ENCODE results near the gene RBM27.

RBM27 gene

DNA sequence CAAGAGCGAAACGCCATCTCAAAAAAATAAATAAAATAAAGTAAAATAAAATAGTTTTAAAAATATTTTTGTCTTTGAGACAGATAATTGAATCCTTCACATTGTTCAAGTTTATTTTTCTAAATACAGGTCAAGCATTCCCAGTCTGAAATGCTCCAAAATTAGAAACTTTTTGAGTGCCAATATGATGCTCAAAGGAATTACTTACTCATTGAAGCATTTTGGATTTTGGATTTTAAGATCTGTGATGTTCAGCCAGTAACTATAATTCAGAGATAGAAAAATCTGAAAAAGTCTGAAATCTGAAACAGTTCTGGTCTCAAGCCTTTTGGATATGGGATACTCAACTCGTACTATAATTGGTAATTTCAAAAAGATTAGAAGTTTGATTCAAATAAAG, 39.8 kb downstream of the RBM27 start:
- TF ChIP-seq, protein P1, sequence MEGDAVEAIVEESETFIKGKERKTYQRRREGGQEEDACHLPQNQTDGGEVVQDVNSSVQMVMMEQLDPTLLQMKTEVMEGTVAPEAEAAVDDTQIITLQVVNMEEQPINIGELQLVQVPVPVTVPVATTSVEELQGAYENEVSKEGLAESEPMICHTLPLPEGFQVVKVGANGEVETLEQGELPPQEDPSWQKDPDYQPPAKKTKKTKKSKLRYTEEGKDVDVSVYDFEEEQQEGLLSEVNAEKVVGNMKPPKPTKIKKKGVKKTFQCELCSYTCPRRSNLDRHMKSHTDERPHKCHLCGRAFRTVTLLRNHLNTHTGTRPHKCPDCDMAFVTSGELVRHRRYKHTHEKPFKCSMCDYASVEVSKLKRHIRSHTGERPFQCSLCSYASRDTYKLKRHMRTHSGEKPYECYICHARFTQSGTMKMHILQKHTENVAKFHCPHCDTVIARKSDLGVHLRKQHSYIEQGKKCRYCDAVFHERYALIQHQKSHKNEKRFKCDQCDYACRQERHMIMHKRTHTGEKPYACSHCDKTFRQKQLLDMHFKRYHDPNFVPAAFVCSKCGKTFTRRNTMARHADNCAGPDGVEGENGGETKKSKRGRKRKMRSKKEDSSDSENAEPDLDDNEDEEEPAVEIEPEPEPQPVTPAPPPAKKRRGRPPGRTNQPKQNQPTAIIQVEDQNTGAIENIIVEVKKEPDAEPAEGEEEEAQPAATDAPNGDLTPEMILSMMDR (IDR thresholded peaks at IDR 0.05; ENCODE audit: insufficient read depth, low read depth, low read length, missing control alignments), result no peak
- DNase-seq (ENCODE audit: low read depth), result no peak
- no peak overlapping the region for H3K4me3 ChIP-seq (ENCODE audit: low read length)

GRCh38 chr5:146248561-146248960, 45.2 kb downstream of the RBM27 start:
- no peak overlapping the region for H3K4me3 ChIP-seq (ENCODE audit: low read length)
- no peak for DNase-seq (ENCODE audit: low read depth)
- TF ChIP-seq, protein P1 (IDR thresholded peaks at IDR 0.05; ENCODE audit: insufficient read depth, low read depth, low read length, missing control alignments), result no peak

DNA sequence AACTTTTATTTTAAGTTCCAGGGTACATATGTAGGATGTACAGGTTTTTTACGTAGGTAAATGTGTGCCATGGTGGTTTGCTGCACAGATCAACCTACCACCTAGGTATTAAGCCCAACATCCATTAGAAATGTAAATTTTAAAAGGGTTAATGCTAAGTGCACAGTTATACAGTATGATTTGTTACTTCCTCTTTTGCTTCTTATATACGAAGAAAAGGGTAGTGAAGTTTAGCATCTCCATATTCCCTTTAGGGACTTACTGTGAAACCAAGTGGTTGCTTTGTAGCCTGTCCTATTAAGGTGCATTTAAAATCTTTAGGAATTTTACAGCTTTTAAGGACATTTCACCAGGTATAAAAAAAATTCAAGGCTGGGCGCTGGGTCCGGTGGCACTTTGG, 46.4 kb downstream of the RBM27 start:
- DNase-seq (ENCODE audit: low read depth), result no peak
- no peak overlapping the region for H3K4me3 ChIP-seq (ENCODE audit: low read length)
- TF ChIP-seq, protein P1 (IDR thresholded peaks at IDR 0.05; ENCODE audit: insufficient read depth, low read depth, low read length, missing control alignments), result no peak
